ENCODE data around the gene ADGRA3. TPM values are rescaled to one million over a fixed set of nuclear protein-coding genes. Genes with fewer than 3 reads are reported as not detected.

Gene ADGRA3
- total and polyA plus RNA-seq, 2 donors (not counting 3 experiments of a cell fraction or from before 2014, with no cell fraction given): 17.2 to 36.2 TPM

DNA sequence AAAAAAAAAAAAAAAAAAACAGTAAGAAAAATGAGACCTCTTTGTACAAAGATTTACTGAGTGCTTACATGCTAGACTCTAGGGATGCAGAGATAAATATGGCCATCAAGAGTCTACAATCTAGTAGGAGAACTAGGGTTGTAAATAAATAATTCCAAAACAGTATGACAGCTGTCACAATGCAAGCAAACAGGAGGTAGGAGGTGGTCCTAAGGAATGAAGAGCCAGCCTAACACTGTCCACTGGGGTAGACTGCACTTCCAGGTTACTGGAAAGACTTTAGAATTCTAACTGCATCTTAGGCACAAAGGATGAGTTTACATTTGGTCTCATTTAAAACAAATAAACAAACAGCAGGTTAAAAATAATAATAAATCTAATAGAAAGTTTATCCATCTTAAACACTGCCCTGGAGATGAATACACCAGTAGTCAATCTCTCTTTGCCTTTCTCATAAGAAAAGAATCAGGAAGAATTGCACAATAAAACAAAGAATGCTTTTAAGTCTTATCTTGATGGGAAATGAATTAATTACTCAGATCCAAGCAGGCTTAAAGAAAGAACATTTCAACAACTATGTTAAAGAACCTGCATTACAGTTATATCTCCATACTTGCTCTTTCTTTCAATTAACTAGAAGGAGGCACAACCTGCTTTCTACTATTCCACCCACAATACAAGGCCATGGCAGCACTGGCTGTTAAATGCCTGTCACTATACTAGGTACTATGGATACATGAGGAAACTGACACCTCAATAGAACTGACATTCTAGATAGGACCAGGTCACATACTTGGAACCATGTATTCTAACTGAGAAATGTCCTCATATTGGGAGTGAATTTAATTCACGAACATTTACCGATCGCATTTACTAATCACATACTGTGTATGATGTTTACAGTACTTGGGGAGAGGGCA lies 12.7 kb downstream of the ADGRA3 start:
- Histone ChIP-seq H3K4me2 (ENCODE audit: insufficient read depth, low read length) (no peak overlapping the region), H3K79me2 (ENCODE audit: control insufficient read depth, insufficient read depth, low read length) (peaks cover 59% of the 10 kb centered on the region), H3K9ac (replicated peaks; ENCODE audit: extremely low read depth, insufficient read depth, low read length) (no peak overlapping the region), H3K27ac (ENCODE audit: insufficient read depth, low read depth, low read length) (no peak overlapping the region), H3K9me3 (replicated peaks; ENCODE audit: control insufficient read depth, insufficient read depth, low read length) (no peaks in the 10 kb centered on the region), H3K4me1 (ENCODE audit: control insufficient read depth, extremely low read depth, insufficient read depth, low read length) (peaks cover 3% of the 10 kb centered on the region), H3K9me1 (replicated peaks; ENCODE audit: control insufficient read depth, extremely low read depth, insufficient read depth, low read length) (no peaks in the 10 kb centered on the region), H3K27me3 (ENCODE audit: control insufficient read depth in 2 of 2, insufficient read depth in 2 of 2, low read length in 2 of 2) (no peaks in the 10 kb centered on the region), H4K20me1 (replicated peaks; ENCODE audit: control insufficient read depth, extremely low read depth, insufficient read depth, low read length) (no peaks in the 10 kb centered on the region), H3K4me3 (replicated peaks in 1 of 3; ENCODE audit: insufficient read depth in 1 of 3, low read depth in 1 of 3, low read length in 3 of 3) (no peak overlapping the region), H2AFZ (ENCODE audit: low read depth, low read length) (no peak overlapping the region), H3K36me3 (ENCODE audit: control insufficient read depth in 2 of 2, extremely low read depth in 1 of 2, insufficient read depth in 2 of 2, low read length in 2 of 2) (no peaks in the 10 kb centered on the region)
- dilution Hi-C loops (cut with MboI; ENCODE audit: extremely low pct_ligation_motif_present, low sequenced_read_pairs) (no loop called here), intact Hi-C loops (cut with micrococcal nuclease) (loop anchor here (1.0 kb wide), 1 partner anchor 12 kb away; no protein-coding TSS in a partner anchor)
- ChIA-PET POLR2A (no interaction called here), CTCF (interaction anchor here (0.7 to 1.5 kb wide), 2 partner anchors 42 to 68 kb away, joined by 3 read pairs; no protein-coding TSS in a partner anchor)
- peak; percentile 33 for FAIRE-seq
- peak; percentile 9 for TF ChIP-seq FOS (IDR thresholded peaks at IDR 0.05; ENCODE audit: borderline replicate concordance, insufficient read depth, low read length)
- TF ChIP-seq GATA2 (IDR thresholded peaks at IDR 0.05; ENCODE audit: insufficient read depth, insufficient read length, low read depth, low read length): peak; percentile 56
- TF ChIP-seq EZH2 (IDR thresholded peaks at IDR 0.05; ENCODE audit: borderline replicate concordance, low read depth, low read length, severe bottlenecking): no peak
- TF ChIP-seq POLR2A (IDR thresholded peaks at IDR 0.05; ENCODE audit: low read depth, low read length): no peak
- BruUV-seq (replicated peaks): no TSS peak
- DNase-seq (ENCODE audit: low read depth, low spot score): peak; percentile 39

DNA sequence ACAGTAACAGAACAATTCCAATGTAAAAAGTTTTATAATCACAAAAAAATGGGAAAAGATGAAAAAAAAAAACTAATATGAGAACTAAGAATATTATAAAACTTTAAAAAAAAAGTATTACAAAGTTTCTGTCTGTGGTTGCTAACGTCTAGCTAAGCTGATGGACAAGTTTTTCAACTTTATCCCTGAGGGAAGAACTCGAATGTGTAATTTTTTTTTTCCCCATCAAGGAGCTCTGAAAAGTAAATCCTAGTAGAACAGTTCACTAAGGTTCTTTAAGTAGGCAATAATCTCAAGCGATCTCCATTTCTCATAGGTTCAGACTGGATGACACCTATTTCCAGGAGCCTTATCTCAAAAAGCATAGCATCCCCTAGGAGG lies 14.2 kb downstream of the ADGRA3 start:
- Histone ChIP-seq H3K4me3 (replicated peaks in 1 of 3; ENCODE audit: insufficient read depth in 1 of 3, low read depth in 1 of 3, low read length in 3 of 3) (no peak overlapping the region), H3K9ac (replicated peaks; ENCODE audit: extremely low read depth, insufficient read depth, low read length) (no peak overlapping the region), H3K4me1 (ENCODE audit: control insufficient read depth, extremely low read depth, insufficient read depth, low read length) (peaks cover 3% of the 10 kb centered on the region), H3K9me1 (replicated peaks; ENCODE audit: control insufficient read depth, extremely low read depth, insufficient read depth, low read length) (no peaks in the 10 kb centered on the region), H3K9me3 (replicated peaks; ENCODE audit: control insufficient read depth, insufficient read depth, low read length) (no peaks in the 10 kb centered on the region), H3K4me2 (ENCODE audit: insufficient read depth, low read length) (no peak overlapping the region), H3K27ac (ENCODE audit: insufficient read depth, low read depth, low read length) (no peak overlapping the region), H3K79me2 (ENCODE audit: control insufficient read depth, insufficient read depth, low read length) (peaks cover 61% of the 10 kb centered on the region), H3K27me3 (ENCODE audit: control insufficient read depth in 2 of 2, insufficient read depth in 2 of 2, low read length in 2 of 2) (no peaks in the 10 kb centered on the region), H4K20me1 (replicated peaks; ENCODE audit: control insufficient read depth, extremely low read depth, insufficient read depth, low read length) (no peaks in the 10 kb centered on the region), H3K36me3 (ENCODE audit: control insufficient read depth in 2 of 2, extremely low read depth in 1 of 2, insufficient read depth in 2 of 2, low read length in 2 of 2) (no peaks in the 10 kb centered on the region), H2AFZ (ENCODE audit: low read depth, low read length) (no peak overlapping the region)
- FAIRE-seq (no peak), DNase-seq (ENCODE audit: low read depth, low spot score) (no peak)
- POLR2A ChIA-PET: no interaction called here
- BruUV-seq (replicated peaks): no TSS peak
- dilution Hi-C loops (cut with MboI; ENCODE audit: extremely low pct_ligation_motif_present, low sequenced_read_pairs) (no loop called here), intact Hi-C loops (cut with micrococcal nuclease) (loop anchor here (2.0 kb wide), 1 partner anchor 23 kb away; no protein-coding TSS in a partner anchor)
- TF ChIP-seq GATA2 (IDR thresholded peaks at IDR 0.05; ENCODE audit: insufficient read depth, insufficient read length, low read depth, low read length) (no peak), FOS (IDR thresholded peaks at IDR 0.05; ENCODE audit: borderline replicate concordance, insufficient read depth, low read length) (no peak), MYC (IDR thresholded peaks at IDR 0.05; ENCODE audit: low read depth, low read length) (no peak), POLR2A (IDR thresholded peaks at IDR 0.05; ENCODE audit: low read depth, low read length) (no peak), JUN (IDR thresholded peaks at IDR 0.05; ENCODE audit: borderline replicate concordance, insufficient read depth, insufficient read length, low read depth) (no peak), EZH2 (IDR thresholded peaks at IDR 0.05; ENCODE audit: borderline replicate concordance, low read depth, low read length, severe bottlenecking) (no peak), POLR2AphosphoS5 (IDR thresholded peaks at IDR 0.05; ENCODE audit: insufficient read depth, low read depth, low read length) (no peak)
- TF ChIP-seq, protein P1, sequence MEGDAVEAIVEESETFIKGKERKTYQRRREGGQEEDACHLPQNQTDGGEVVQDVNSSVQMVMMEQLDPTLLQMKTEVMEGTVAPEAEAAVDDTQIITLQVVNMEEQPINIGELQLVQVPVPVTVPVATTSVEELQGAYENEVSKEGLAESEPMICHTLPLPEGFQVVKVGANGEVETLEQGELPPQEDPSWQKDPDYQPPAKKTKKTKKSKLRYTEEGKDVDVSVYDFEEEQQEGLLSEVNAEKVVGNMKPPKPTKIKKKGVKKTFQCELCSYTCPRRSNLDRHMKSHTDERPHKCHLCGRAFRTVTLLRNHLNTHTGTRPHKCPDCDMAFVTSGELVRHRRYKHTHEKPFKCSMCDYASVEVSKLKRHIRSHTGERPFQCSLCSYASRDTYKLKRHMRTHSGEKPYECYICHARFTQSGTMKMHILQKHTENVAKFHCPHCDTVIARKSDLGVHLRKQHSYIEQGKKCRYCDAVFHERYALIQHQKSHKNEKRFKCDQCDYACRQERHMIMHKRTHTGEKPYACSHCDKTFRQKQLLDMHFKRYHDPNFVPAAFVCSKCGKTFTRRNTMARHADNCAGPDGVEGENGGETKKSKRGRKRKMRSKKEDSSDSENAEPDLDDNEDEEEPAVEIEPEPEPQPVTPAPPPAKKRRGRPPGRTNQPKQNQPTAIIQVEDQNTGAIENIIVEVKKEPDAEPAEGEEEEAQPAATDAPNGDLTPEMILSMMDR (IDR thresholded peaks at IDR 0.05; ENCODE audit: extremely low read depth in 1 of 2, insufficient read depth in 1 of 2, low read depth in 1 of 2, low read length in 2 of 2): no peak
- TF ChIP-seq, protein P2, sequence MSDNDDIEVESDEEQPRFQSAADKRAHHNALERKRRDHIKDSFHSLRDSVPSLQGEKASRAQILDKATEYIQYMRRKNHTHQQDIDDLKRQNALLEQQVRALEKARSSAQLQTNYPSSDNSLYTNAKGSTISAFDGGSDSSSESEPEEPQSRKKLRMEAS (IDR thresholded peaks at IDR 0.05; ENCODE audit: insufficient read depth, insufficient read length): no peak
- CTCF ChIA-PET: interaction anchor here (0.6 to 1.5 kb wide), 6 partner anchors 9 to 111 kb away, joined by 3 read pairs; no protein-coding TSS in a partner anchor

Data from endothelial cell of umbilical vein (primary cell).